HG02852 (cell line): ENCODE results near the gene TTBK1.

Experiments
- ATAC-seq: cut with Tn5 transposase; IDR thresholded peaks from one replicate; pipeline ENCODE4 v1.9.1; 2021; ENCODE audit warnings: mild to moderate bottlenecking, moderate library complexity; ENCODE audit not compliant: unreplicated experiment

Gene TTBK1

GRCh38 chr6:43336382-43336781, 93.1 kb downstream of the TTBK1 start:
- ATAC-seq = no peak
